NT2/D1 (cell line): ENCODE measurements around the gene NAGA.

Source experiments
- YY1 ChIP-seq: IDR thresholded peaks from 2 replicates; pipeline ENCODE4 v1.6.1; 2011; ENCODE audit not compliant: insufficient read length, insufficient read depth
- ZNF274 ChIP-seq: IDR thresholded peaks from 2 replicates; pipeline ENCODE4 v1.6.1; 2011; ENCODE audit warnings: mild to moderate bottlenecking, low read depth, low read length

GRCh38 chr22:42026705-42027104, 43.9 kb downstream of the NAGA start:
- TF ChIP-seq YY1 (no peak), ZNF274 (no peak)
